Body of pancreas (tissue), 4 donors: ENCODE data around the gene DLG2. TPM values are rescaled to one million over a fixed set of nuclear protein-coding genes. Genes with fewer than 3 reads are reported as not detected.

Experiments
- ATAC-seq: fragments of 150-250 bp; one replicate; pipeline ENCODE4 v1.9.1; 2016
- DNase-seq, 4 donors: peaks; one replicate each; pipeline ENCODE4 v3.0.0-alpha.2; 2019
- H3K27ac ChIP-seq, 4 donors: fragments of 200-600 bp; sonication (generic); 1 replicate in 3 of 4; 2 replicates in 1 of 4; pipeline versions ENCODE4 v1.5.1 to v1.6.1; 2016 to 2019; ENCODE audit warnings: mild to moderate bottlenecking in 1 of 4, mixed read lengths in 1 of 4, moderate library complexity in 1 of 4
- H3K27me3 ChIP-seq, 2 donors: fragments of 200-600 bp; sonication (generic); one replicate each; pipeline ENCODE4 v1.6.0; 2016; ENCODE audit warnings: mild to moderate bottlenecking in 1 of 2
- H3K36me3 ChIP-seq, 2 donors: fragments of 200-600 bp; sonication (generic); replicated peaks in 1 of 2; 2 replicates each; pipeline ENCODE4 v1.5.1; 2016; ENCODE audit warnings: low read depth in 2 of 2; ENCODE audit not compliant: insufficient read depth in 1 of 2
- H3K4me1 ChIP-seq: fragments of 200-600 bp; sonication (generic); one replicate; pipeline ENCODE4 v1.6.0; 2016
- H3K4me3 ChIP-seq, 2 donors: fragments of 200-600 bp; sonication (generic); 1 replicate in 1 of 2; 2 replicates in 1 of 2; pipeline ENCODE4 v1.5.1; 2016 to 2019
- H3K9me3 ChIP-seq, 3 donors: fragments of 200-600 bp; sonication (generic); 1 replicate in 2 of 3; 2 replicates in 1 of 3; pipeline ENCODE4 v1.5.1; 2016
- POLR2A ChIP-seq, 3 donors: fragments of 450-650 bp; IDR thresholded peaks; one replicate each; pipeline ENCODE4 v1.6.1; 2016; ENCODE audit warnings: antibody characterized with exemption in 3 of 3, mild to moderate bottlenecking in 2 of 3
- WGBS, 2 donors: methylation state at CpG; one replicate each; pipeline ENCODE4 v1.1.5; 2017; 5-methylcytosine and 5-hydroxymethylcytosine counted together
- intact Hi-C: fragments of 100-400 bp; cut with DNase I; formaldehyde crosslinking; loops from one replicate; pipeline ENCODE4 v1.15.1; 2023
- total RNA-seq, 2 donors: library from RNA; depleted of rRNA; stranded (reverse); fragments of >200 nt; gene quantifications; one replicate each; pipeline ENCODE4 v1.1.0, GENCODE V29; 2016
- TF ChIP-seq, protein P1 (sequence below), 7 experiments: fragments of 450-650 bp in 4 of 7; fragments of 200-600 bp in 3 of 7; sonication (generic) in 3 of 7; IDR thresholded peaks; one replicate each; pipeline ENCODE4 v1.5.1; 2016 to 2019; ENCODE audit warnings: antibody characterized with exemption in 7 of 7

The DLG2 gene
- total RNA-seq, 2 donors from 2014 or later, result 6.0 to 13.2 TPM

DNA sequence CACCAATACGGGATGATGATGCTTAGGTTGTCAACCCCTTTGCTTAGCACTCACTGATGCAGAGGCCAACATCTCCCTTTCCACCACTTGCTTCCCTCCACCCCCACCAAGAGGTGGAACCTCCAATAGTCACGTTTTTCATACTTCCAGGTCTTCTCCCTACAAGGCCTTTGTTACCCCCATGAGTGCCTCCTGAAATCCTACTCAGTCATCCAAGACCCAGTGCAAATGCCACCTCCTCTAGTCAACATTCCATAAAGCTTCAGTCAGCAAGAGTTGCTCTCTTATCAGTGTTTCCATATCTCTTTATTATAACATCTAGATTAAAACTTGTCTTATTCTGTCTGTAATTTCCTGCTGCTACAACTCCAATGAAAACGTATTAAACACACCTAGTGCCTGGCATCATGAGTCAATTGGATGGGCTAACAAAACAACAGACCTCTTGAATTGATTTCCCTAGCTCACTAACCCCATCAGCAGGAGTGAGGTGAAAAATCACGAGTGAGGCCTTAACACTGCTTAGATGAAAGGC lies 1970.3 kb downstream of the DLG2 start:
- TF ChIP-seq, protein P1, sequence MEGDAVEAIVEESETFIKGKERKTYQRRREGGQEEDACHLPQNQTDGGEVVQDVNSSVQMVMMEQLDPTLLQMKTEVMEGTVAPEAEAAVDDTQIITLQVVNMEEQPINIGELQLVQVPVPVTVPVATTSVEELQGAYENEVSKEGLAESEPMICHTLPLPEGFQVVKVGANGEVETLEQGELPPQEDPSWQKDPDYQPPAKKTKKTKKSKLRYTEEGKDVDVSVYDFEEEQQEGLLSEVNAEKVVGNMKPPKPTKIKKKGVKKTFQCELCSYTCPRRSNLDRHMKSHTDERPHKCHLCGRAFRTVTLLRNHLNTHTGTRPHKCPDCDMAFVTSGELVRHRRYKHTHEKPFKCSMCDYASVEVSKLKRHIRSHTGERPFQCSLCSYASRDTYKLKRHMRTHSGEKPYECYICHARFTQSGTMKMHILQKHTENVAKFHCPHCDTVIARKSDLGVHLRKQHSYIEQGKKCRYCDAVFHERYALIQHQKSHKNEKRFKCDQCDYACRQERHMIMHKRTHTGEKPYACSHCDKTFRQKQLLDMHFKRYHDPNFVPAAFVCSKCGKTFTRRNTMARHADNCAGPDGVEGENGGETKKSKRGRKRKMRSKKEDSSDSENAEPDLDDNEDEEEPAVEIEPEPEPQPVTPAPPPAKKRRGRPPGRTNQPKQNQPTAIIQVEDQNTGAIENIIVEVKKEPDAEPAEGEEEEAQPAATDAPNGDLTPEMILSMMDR (IDR thresholded peaks at IDR 0.05), result no peak
- no peak for TF ChIP-seq POLR2A (IDR thresholded peaks at IDR 0.05)
- ATAC-seq (no peak), DNase-seq (no peak)
- Histone ChIP-seq H3K9me3 (no peaks in the 10 kb centered on the region), H3K27ac (no peak overlapping the region), H3K27me3 (no peaks in the 10 kb centered on the region), H3K4me3 (no peak overlapping the region), H3K4me1 (no peaks in the 10 kb centered on the region), H3K36me3 (no peaks in the 10 kb centered on the region)
- WGBS, 2 donors, result 47 to 49% methylated on average over 4 of the region's 4 CpGs
- intact Hi-C loops, result no loop called here

DNA sequence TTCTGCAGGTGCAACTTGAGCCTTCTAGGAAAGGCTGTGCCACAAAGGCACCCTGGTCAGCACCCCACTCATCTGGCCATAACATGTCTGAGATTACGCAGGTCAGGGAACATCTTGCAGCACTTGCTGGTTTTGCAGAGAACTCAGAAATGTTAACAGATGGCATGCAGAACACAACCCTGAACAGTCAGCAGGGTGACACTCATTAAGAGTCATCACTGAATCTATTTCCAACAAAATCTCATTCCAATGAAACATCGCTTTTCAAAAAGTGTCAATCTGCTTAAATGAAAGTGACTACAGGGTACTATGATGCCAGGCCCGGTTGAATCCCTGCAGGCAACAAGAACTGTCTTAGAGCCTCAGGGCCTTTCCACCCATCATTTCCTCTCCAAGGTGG lies 1971.2 kb downstream of the DLG2 start:
- no peak overlapping the region for H3K4me3 ChIP-seq
- TF ChIP-seq, protein P1 (IDR thresholded peaks at IDR 0.05), result no peak
- TF ChIP-seq POLR2A (IDR thresholded peaks at IDR 0.05), result no peak
- WGBS, 2 donors, result 93 to 98% methylated on average over 3 of the region's 3 CpGs
- no peaks in the 10 kb centered on the region for H3K4me1 ChIP-seq
- ATAC-seq (no peak), DNase-seq (no peak)
- H3K27ac ChIP-seq, result no peak overlapping the region
- H3K36me3 ChIP-seq, result no peaks in the 10 kb centered on the region
- no peaks in the 10 kb centered on the region for H3K9me3 ChIP-seq
- intact Hi-C loops, result no loop called here
- H3K27me3 ChIP-seq, result no peaks in the 10 kb centered on the region

DNA sequence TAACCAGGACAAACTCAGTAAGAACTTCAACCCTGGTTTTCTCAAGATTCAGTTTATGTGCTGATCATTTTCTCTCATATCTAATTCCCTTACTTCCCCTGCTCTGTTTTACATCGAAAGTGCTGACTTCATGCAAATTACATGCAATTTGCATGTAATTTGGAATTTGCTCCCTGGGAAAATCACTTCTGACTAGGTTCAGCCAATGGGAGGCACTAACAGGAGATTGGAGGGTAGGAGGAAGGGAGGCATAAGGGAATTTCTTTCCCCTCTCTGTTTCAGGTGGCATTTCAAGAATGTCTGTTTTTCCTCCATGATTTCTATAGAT lies 1977.7 kb downstream of the DLG2 start:
- 50 to 54% methylated on average over 1 of the region's 1 CpG for WGBS, 2 donors
- Histone ChIP-seq H3K36me3 (no peaks in the 10 kb centered on the region), H3K4me1 (no peaks in the 10 kb centered on the region), H3K27ac (no peak overlapping the region), H3K9me3 (no peaks in the 10 kb centered on the region), H3K4me3 (no peak overlapping the region), H3K27me3 (no peaks in the 10 kb centered on the region)
- intact Hi-C loops, result no loop called here
- no peak for DNase-seq
- no peak for ATAC-seq
- TF ChIP-seq POLR2A (IDR thresholded peaks at IDR 0.05), result no peak
- TF ChIP-seq, protein P1 (IDR thresholded peaks at IDR 0.05), result no peak

DNA sequence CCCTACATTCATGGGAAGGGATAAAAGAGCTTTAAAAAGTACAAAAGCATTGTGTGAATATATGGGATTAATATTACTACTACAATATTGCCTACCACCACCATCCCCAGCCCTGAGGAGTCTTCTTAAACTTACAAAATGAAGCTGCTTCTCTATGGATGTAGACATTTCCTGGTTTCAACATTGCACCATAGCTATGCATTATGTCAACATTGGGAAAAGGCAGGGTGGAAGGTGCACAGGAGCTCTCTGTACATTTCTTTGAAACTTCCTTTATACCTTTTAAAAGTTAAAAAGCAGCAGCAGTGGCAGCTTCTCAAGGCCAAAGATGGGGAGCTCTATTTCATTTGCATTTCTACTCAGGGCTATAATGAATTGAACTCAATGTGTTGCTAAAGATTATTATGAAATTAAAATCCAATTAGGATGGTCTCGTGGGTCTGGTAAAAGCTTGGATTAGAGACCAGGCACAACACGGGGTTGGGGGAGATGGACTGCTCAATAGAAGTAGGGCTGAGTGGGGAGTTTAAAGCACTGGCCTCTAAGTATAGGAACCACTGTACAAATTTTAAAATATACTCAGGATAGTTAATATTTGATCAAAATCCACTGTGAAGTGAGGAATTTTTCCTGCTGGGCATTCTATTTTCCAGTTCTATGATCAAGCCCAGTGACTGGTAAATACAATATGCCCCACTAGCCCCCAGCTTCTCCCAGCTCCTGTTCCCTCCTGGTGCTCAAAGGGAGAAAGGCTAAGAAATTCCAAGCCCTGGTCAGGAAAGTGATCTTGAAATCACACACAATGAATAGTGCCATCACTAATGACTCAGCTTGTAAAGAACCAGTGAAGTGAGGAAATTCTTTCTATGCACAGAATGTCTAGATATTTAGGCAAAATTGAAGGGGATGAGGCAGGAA lies 1978.3 kb downstream of the DLG2 start:
- no peak for DNase-seq
- no peaks in the 10 kb centered on the region for H3K36me3 ChIP-seq
- no peaks in the 10 kb centered on the region for H3K27me3 ChIP-seq
- WGBS, 2 donors, result 57 to 67% methylated on average over 2 of the region's 2 CpGs
- no peaks in the 10 kb centered on the region for H3K9me3 ChIP-seq
- intact Hi-C loops, result no loop called here
- ATAC-seq, result no peak
- H3K4me1 ChIP-seq, result no peaks in the 10 kb centered on the region
- no peak overlapping the region for H3K27ac ChIP-seq
- TF ChIP-seq, protein P1 (IDR thresholded peaks at IDR 0.05), result no peak
- TF ChIP-seq POLR2A (IDR thresholded peaks at IDR 0.05), result no peak
- no peak overlapping the region for H3K4me3 ChIP-seq
